Subcutaneous abdominal adipose tissue (tissue), 5 donors: ENCODE data around the gene HIGD1A.

Source experiments
- H3K27ac ChIP-seq: one replicate; pipeline ENCODE4 v1.7.0; 2013; ENCODE audit warnings: low read depth, mild to moderate bottlenecking, inconsistent platforms, low read length, moderate library complexity
- H3K27me3 ChIP-seq, 5 donors: one replicate each; pipeline ENCODE4 v1.7.0; 2013; ENCODE audit warnings: low read length in 5 of 5, inconsistent platforms in 1 of 5; ENCODE audit not compliant: control insufficient read depth in 5 of 5, insufficient read depth in 4 of 5
- H3K36me3 ChIP-seq, 5 donors: one replicate each; pipeline ENCODE4 v1.7.0; 2013; ENCODE audit warnings: low read length in 5 of 5; ENCODE audit not compliant: control insufficient read depth in 5 of 5, insufficient read depth in 5 of 5
- H3K4me1 ChIP-seq, 5 donors: one replicate each; pipeline ENCODE4 v1.7.0; 2013; ENCODE audit warnings: low read length in 5 of 5, mild to moderate bottlenecking in 3 of 5, moderate library complexity in 1 of 5; ENCODE audit not compliant: control insufficient read depth in 5 of 5, insufficient read depth in 5 of 5
- H3K4me3 ChIP-seq, 5 donors: one replicate each; pipeline ENCODE4 v1.7.0; 2013; ENCODE audit warnings: low read length in 5 of 5, low read depth in 1 of 5
- H3K9ac ChIP-seq, 5 donors: one replicate each; pipeline ENCODE4 v1.7.0; 2013; ENCODE audit warnings: low read length in 5 of 5, mild to moderate bottlenecking in 4 of 5, moderate library complexity in 3 of 5
- H3K9me3 ChIP-seq, 5 donors: one replicate each; pipeline ENCODE4 v1.7.0; 2013; ENCODE audit warnings: low read length in 5 of 5; ENCODE audit not compliant: control insufficient read depth in 5 of 5
- donor health status: healthy.
- donor health status: healthy.
- donor health status: healthy.
- donor health status: healthy.
- donor health status: healthy.

Gene HIGD1A

GRCh38 chr3:42741796-42742195, 62.5 kb downstream of the HIGD1A start:
- Histone ChIP-seq H3K9ac (no peak overlapping the region), H3K27ac (no peak overlapping the region), H3K27me3 (no peaks in the 10 kb centered on the region), H3K36me3 (no peaks in the 10 kb centered on the region), H3K4me1 (peaks cover 1 to 14% (median 5%) of the 10 kb centered on the region in 5 donors), H3K9me3 (no peaks in the 10 kb centered on the region), H3K4me3 (no peak overlapping the region)

GRCh38 chr3:42739401-42740158, 64.7 kb downstream of the HIGD1A start:
- no peak overlapping the region for H3K27ac ChIP-seq
- H3K27me3 ChIP-seq: no peaks in the 10 kb centered on the region
- H3K36me3 ChIP-seq: no peaks in the 10 kb centered on the region
- no peak overlapping the region for H3K4me3 ChIP-seq
- no peak overlapping the region for H3K9ac ChIP-seq
- peaks cover 0 to 2% (median under 1%) of the 10 kb centered on the region in 5 donors for H3K4me1 ChIP-seq
- no peaks in the 10 kb centered on the region for H3K9me3 ChIP-seq

GRCh38 chr3:42736531-42736930, 67.8 kb downstream of the HIGD1A start:
- H3K9me3 ChIP-seq: no peaks in the 10 kb centered on the region
- no peaks in the 10 kb centered on the region for H3K36me3 ChIP-seq
- no peak overlapping the region for H3K9ac ChIP-seq
- no peaks in the 10 kb centered on the region for H3K27me3 ChIP-seq
- no peak overlapping the region for H3K4me3 ChIP-seq
- H3K27ac ChIP-seq: no peak overlapping the region
- H3K4me1 ChIP-seq: peaks cover 0 to 1% (median 0%) of the 10 kb centered on the region in 5 donors

GRCh38 chr3:42736081-42736480, 68.2 kb downstream of the HIGD1A start:
- H3K27ac ChIP-seq: no peak overlapping the region
- no peak overlapping the region for H3K9ac ChIP-seq
- no peaks in the 10 kb centered on the region for H3K36me3 ChIP-seq
- peaks cover 0 to 1% (median 0%) of the 10 kb centered on the region in 5 donors for H3K4me1 ChIP-seq
- no peaks in the 10 kb centered on the region for H3K9me3 ChIP-seq
- H3K4me3 ChIP-seq: no peak overlapping the region
- no peaks in the 10 kb centered on the region for H3K27me3 ChIP-seq

- H3K27ac ChIP-seq: no peak overlapping the region
- H3K9ac ChIP-seq: no peak overlapping the region
- H3K27me3 ChIP-seq: peaks cover 0 to 2% (median 0%) of the 10 kb centered on the region in 5 donors
- no peaks in the 10 kb centered on the region for H3K36me3 ChIP-seq
- no peaks in the 10 kb centered on the region for H3K9me3 ChIP-seq
- peaks cover 0 to 1% (median 0%) of the 10 kb centered on the region in 5 donors for H3K4me1 ChIP-seq
- H3K4me3 ChIP-seq: no peak overlapping the region
Measured at GRCh38 chr3:42735615-42736014, 68.7 kb downstream of the HIGD1A start.

GRCh38 chr3:42735019-42735418, 69.3 kb downstream of the HIGD1A start:
- no peaks in the 10 kb centered on the region for H3K9me3 ChIP-seq
- H3K27ac ChIP-seq: no peak overlapping the region
- H3K9ac ChIP-seq: no peak overlapping the region
- H3K27me3 ChIP-seq: peaks cover 0 to 3% (median 0%) of the 10 kb centered on the region in 5 donors
- H3K4me1 ChIP-seq: peaks cover 0 to 1% (median 0%) of the 10 kb centered on the region in 5 donors
- no peaks in the 10 kb centered on the region for H3K36me3 ChIP-seq
- H3K4me3 ChIP-seq: no peak overlapping the region

GRCh38 chr3:42734263-42734860, 69.9 kb downstream of the HIGD1A start:
- H3K4me1 ChIP-seq: peaks cover 0 to 5% (median 0%) of the 10 kb centered on the region in 5 donors
- peaks cover 0 to 3% (median 0%) of the 10 kb centered on the region in 5 donors for H3K27me3 ChIP-seq
- no peak overlapping the region for H3K27ac ChIP-seq
- H3K4me3 ChIP-seq: no peak overlapping the region
- no peak overlapping the region for H3K9ac ChIP-seq
- no peaks in the 10 kb centered on the region for H3K9me3 ChIP-seq
- H3K36me3 ChIP-seq: no peaks in the 10 kb centered on the region

- Histone ChIP-seq H3K4me3 (no peak overlapping the region), H3K9ac (no peak overlapping the region), H3K27me3 (peaks cover 0 to 3% (median 0%) of the 10 kb centered on the region in 5 donors), H3K4me1 (peaks cover 0 to 8% (median 0%) of the 10 kb centered on the region in 5 donors), H3K27ac (no peak overlapping the region), H3K36me3 (no peaks in the 10 kb centered on the region), H3K9me3 (no peaks in the 10 kb centered on the region)
Measured at GRCh38 chr3:42733501-42734262, 70.6 kb downstream of the HIGD1A start.
